A673 (cell line): Measurements from ENCODE around the gene GNAZ.

ENCODE experiments used
- EZH2 ChIP-seq: fragments of 200-600 bp; sonication (generic); IDR thresholded peaks from 2 replicates; pipeline ENCODE4 v1.6.1; 2017; ENCODE audit warnings: borderline replicate concordance, low read depth, mild to moderate bottlenecking, mixed read lengths, antibody characterized with exemption, low read length; ENCODE audit not compliant: poor library complexity, severe bottlenecking
- TF ChIP-seq, protein P1 (sequence below): fragments of 300-800, 200-600 bp; sonication (generic); conservative IDR thresholded peaks from 2 replicates; pipeline ENCODE4 v1.5.1; 2017; ENCODE audit warnings: low read depth, mild to moderate bottlenecking, antibody characterized with exemption, low read length, moderate library complexity, mixed read lengths

DNA sequence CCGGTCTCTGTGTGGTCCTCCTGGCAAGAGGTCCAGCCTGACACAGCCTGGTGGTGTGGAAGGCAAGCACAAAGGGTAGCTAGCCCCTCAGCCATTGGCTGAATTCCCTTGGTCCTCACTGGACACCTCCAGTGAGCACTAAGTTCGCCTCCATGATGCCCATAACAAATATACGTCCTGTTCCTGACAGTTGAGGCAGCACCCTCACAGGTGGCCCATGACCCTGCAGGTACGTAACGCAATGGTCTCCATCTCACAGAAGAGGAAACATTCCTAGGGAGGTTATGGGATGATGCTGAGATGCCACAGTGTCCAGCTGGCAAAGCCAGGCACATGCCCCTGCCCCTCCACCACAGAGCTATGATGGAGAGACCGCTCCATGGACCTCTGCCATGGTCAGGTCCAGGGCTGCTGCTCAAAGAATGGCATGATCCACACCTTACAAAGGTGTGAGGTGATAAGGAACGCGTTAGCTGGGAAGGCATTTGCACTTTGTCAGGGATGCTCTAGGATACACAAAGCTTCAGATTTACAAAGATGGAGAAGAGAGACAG lies 1.4 kb upstream of the GNAZ start:
- TF ChIP-seq, protein P1, sequence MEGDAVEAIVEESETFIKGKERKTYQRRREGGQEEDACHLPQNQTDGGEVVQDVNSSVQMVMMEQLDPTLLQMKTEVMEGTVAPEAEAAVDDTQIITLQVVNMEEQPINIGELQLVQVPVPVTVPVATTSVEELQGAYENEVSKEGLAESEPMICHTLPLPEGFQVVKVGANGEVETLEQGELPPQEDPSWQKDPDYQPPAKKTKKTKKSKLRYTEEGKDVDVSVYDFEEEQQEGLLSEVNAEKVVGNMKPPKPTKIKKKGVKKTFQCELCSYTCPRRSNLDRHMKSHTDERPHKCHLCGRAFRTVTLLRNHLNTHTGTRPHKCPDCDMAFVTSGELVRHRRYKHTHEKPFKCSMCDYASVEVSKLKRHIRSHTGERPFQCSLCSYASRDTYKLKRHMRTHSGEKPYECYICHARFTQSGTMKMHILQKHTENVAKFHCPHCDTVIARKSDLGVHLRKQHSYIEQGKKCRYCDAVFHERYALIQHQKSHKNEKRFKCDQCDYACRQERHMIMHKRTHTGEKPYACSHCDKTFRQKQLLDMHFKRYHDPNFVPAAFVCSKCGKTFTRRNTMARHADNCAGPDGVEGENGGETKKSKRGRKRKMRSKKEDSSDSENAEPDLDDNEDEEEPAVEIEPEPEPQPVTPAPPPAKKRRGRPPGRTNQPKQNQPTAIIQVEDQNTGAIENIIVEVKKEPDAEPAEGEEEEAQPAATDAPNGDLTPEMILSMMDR, result no peak
- no peak for TF ChIP-seq EZH2
